Ishikawa (cell line): ENCODE data around the gene SLC16A7.

Experiments used
- FOXM1 ChIP-seq: IDR thresholded peaks from 2 replicates; pipeline ENCODE4 v1.6.1; 2012; ENCODE audit warnings: low read depth, borderline replicate concordance
- TF ChIP-seq, protein P1 (sequence below): IDR thresholded peaks from 2 replicates; pipeline ENCODE4 v1.6.1; 2012
- TF ChIP-seq, protein P2 (sequence below): IDR thresholded peaks from 2 replicates; pipeline ENCODE4 v1.6.1; 2012; ENCODE audit warnings: low read depth, mild to moderate bottlenecking

DNA sequence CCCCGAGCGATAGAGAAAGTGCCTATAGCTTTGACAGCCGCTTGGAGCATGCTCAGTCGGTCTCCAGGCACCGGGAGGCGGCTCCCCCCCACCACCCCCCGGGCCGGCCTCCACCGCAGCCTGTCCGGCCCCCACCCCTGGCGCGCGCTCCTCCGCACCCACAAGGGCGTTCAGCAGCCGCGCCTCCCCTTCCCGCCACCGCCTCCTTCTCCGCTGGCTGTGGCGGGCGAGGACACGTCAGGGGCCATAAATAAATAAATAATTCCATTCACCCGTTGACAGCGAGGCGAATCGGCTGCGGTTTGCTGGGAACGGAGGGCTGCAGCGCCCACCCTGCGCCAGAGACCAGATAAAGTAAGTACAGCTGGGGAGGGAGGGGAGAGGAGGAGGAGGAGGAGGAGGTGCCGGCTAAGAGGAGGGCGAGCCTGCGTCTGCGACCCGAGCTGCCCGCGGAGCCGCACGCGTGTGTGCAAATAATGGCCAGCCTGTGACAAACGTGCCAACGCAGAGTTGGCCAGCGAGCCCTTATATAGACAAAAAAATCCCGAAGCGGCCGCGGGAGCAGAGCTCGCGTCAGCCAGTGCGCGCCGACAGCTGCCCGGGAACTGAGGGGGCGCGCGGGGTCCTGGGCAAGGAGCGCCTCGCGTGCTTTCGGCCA lies at the start of gene SLC16A7:
- TF ChIP-seq, protein P1, sequence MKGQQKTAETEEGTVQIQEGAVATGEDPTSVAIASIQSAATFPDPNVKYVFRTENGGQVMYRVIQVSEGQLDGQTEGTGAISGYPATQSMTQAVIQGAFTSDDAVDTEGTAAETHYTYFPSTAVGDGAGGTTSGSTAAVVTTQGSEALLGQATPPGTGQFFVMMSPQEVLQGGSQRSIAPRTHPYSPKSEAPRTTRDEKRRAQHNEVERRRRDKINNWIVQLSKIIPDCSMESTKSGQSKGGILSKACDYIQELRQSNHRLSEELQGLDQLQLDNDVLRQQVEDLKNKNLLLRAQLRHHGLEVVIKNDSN: no peak
- no peak for TF ChIP-seq FOXM1
- TF ChIP-seq, protein P2, sequence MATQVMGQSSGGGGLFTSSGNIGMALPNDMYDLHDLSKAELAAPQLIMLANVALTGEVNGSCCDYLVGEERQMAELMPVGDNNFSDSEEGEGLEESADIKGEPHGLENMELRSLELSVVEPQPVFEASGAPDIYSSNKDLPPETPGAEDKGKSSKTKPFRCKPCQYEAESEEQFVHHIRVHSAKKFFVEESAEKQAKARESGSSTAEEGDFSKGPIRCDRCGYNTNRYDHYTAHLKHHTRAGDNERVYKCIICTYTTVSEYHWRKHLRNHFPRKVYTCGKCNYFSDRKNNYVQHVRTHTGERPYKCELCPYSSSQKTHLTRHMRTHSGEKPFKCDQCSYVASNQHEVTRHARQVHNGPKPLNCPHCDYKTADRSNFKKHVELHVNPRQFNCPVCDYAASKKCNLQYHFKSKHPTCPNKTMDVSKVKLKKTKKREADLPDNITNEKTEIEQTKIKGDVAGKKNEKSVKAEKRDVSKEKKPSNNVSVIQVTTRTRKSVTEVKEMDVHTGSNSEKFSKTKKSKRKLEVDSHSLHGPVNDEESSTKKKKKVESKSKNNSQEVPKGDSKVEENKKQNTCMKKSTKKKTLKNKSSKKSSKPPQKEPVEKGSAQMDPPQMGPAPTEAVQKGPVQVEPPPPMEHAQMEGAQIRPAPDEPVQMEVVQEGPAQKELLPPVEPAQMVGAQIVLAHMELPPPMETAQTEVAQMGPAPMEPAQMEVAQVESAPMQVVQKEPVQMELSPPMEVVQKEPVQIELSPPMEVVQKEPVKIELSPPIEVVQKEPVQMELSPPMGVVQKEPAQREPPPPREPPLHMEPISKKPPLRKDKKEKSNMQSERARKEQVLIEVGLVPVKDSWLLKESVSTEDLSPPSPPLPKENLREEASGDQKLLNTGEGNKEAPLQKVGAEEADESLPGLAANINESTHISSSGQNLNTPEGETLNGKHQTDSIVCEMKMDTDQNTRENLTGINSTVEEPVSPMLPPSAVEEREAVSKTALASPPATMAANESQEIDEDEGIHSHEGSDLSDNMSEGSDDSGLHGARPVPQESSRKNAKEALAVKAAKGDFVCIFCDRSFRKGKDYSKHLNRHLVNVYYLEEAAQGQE: no peak
